Stimulated activated CD4-positive, alpha-beta T cell treated with anti-CD3 and anti-CD28 coated beads, Interleukin-1b, Interleukin-23, amount 100 ng/mL, for 24 hours (primary cell): Measurements from ENCODE around the gene POU4F3.
"Not testable (repeated sequence)": the region's sequence is repeated elsewhere in the genome, so short reads cannot be mapped to it uniquely, and the experiment has no call there.

Experiments used
- DNase-seq, 4 experiments: peaks; one replicate each; pipeline ENCODE4 v3.0.0-alpha.2; 2020; ENCODE audit warnings: low read depth in 4 of 4, low spot score in 1 of 4

POU4F3 gene, protein sequence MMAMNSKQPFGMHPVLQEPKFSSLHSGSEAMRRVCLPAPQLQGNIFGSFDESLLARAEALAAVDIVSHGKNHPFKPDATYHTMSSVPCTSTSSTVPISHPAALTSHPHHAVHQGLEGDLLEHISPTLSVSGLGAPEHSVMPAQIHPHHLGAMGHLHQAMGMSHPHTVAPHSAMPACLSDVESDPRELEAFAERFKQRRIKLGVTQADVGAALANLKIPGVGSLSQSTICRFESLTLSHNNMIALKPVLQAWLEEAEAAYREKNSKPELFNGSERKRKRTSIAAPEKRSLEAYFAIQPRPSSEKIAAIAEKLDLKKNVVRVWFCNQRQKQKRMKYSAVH

DNA sequence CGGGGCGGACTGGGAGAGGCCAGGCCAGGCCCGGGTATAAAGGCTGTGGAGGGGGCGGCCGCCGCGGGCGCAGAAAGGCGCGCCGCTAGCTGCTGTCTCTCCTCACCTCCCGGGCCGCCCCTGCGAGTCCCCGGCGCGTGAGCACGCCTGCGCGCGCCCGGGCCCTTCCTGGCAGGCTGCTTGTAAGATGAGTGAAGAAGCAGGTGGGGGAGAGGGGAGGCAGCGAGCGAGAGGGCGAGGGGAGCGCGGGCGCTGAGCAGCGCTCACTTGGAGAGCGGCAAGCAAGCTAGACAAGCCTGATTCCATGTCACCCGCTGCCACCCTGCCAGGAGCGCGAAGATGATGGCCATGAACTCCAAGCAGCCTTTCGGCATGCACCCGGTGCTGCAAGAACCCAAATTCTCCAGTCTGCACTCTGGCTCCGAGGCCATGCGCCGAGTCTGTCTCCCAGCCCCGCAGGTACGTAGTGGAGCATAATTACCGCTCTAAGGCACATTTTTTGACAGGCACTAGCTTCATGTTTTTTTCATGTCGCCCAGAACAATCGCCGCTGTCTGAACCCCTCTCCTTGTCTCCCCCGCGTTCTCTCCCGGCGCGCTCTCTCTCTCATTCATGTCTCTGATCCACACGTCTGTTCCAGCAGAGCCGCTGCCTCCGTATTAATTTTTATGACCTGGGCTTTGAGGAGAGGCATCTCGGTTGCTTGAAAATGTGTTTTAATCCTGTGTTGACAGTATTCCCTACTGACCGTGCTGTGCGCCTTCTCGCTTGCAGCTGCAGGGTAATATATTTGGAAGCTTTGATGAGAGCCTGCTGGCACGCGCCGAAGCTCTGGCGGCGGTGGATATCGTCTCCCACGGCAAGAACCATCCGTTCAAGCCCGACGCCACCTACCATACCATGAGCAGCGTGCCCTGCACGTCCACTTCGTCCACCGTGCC lies at the start of gene POU4F3:
POU4F3 (plus strand) TSS at position 66 of the 941 bp plus-strand sequence; CDS start at position 340, 274 bp downstream.
- DNase-seq, result no peak

DNA sequence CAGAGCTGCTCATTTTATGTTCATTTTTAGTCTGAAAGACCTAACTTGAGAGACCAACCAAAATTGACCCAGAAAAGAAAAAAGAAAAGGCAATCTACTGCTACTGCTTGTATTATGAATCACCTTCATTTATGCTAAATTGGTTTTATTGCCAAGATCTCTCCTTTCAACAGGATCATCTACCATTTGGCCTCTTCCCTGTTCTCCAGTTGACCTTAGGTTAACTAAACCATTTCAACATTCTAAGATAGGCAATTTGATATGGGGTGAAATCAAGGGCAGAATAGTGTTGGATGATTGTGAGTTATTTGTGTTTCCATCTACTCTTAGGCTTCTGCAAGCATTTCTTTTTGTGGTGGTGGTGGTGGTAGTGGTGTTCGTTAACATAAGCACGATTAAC lies 48.3 kb upstream of the POU4F3 start:
- DNase-seq, result no peak

DNA sequence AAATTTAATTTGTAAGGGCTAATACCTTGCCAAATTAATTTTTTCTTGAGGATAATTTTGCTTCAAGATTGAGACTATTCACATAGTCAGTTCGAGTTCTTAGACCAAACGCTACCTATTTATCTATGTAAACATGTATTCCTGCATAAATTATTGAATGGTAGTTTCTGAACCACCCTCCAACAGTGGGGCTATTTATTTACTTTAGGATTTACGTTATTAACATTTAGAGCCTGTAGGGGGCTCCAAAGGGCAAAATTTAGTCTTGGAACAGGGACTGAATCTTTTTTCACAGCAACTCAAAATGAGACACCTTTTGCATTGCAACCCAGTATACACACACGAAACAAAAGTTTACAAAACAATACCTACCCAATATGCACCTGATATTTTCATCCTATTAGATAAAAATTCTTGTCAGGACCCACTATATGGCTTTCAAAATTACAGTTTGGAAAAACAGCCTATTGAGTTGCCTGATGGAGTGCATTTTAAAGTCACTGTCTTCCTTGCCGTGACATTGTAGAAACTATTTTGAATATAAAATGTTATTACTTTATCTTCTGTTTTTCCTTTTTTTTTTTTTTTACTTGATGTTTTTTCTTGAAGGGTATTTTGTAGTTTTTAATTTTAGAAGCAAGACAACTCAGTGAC lies 47.1 kb upstream of the POU4F3 start:
- no peak for DNase-seq

DNA sequence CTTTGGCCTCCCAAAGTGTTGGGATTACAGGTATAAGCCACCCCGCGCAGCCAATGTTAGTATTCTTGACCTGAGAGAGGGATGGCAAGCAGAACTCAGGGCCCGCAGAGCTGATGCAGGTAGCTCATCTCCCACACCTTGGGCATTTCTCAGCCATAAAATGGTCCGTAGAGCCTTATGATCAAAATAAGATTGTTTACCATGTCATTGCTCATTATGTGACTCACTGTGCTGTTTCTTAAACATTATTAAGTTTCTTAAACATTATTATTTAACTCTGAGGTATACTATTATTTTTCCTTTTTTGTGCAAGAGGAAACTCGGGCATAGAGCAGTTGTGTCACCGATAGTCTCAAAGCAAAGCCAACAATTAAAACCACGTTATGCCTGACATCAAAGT lies 42.4 kb upstream of the POU4F3 start:
- DNase-seq, result no peak

DNA sequence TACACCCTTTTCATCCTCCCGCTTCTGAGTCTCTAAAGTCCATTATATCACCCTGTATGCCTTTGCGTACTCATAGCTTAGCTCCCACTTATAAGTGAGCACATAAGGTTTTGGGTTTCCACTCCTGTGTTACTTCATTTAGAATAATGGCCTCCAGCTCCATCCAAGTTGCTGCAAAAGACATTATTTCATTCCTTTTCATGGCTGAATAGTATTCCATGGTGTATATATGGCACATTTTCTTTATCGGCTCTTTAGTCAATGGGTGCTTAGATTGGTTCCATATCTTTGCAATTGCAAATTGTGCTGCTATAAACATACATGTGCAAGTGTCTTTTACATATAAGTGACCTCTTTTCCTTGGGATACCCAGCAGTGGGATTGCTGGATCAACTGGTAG lies 39.7 kb upstream of the POU4F3 start:
- DNase-seq, result not testable (repeated sequence)

DNA sequence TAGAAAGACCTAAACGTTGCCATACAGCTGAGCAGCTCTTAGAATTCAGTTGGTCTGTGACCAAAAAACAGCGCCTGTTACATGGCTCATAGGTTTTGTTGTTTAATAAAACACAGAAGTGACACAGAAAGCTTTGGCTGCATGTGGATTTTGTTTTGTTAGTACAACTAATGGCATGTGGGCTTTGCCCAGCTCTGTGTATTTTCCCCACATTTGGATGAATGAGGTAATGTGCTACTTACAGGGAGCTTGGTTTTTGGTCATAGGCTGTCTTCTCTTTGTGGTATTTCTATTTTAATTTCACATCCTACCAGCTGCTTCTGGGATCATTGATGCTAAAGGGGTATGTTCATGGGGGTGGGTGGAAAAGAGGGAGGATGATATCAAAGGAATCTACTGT lies 37.0 kb upstream of the POU4F3 start:
- DNase-seq, result no peak

DNA sequence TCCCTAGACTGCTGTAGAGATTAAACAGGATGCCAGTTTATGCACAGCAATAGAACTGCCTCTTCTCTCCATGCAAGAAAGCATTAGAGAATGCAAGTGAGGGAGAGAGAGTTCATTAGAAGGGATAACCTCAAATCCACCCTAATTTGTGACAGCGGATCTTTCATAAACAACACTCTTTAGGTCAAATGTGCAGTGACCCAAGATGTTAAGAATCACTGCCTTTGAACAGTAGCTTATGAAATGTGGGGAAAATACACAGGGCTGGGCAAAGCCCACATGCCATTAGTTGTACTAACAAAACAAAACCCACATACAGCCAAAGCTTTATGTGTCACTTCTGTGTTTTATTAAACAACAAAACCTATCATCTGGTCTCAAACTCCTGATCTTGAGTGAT lies 36.2 kb upstream of the POU4F3 start:
- DNase-seq, result no peak

DNA sequence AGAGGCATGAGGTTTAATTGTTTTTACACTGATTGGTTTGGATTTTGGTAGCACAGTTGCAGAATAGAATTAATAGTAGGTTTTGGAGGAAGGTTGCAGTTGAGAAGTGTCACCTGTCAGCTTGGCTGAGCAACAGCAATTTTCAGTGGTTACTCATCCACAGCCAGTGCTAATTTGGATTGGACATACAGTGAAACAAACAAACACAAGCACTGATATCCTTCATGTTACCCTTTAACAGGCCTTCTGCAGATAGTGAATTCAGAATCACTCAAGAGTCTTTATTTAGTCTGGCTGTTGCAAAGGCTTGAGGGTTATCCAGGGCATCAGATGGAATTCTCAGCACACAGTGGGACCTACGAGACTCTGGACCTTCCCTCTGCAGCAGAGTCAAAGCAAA lies 31.8 kb upstream of the POU4F3 start:
- no peak for DNase-seq

DNA sequence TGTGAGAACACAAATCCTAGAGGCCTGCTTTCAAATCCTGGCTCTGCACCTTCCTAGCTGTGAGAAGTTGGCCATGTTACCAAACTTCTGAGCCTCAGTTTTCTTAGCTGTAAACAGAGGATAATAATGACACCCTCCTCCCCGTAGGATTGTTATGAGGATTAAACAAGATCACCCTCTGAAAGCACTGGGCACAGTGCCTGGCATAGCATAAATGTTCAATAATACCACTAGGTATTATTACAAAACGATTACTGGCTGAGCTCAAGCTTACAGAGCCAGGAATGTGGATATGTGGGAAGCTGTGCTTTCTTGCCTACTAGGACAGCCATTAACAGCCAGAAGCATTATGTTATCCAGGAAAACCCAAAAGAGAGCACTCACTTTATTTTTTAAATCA lies 30.8 kb upstream of the POU4F3 start:
- no peak for DNase-seq

DNA sequence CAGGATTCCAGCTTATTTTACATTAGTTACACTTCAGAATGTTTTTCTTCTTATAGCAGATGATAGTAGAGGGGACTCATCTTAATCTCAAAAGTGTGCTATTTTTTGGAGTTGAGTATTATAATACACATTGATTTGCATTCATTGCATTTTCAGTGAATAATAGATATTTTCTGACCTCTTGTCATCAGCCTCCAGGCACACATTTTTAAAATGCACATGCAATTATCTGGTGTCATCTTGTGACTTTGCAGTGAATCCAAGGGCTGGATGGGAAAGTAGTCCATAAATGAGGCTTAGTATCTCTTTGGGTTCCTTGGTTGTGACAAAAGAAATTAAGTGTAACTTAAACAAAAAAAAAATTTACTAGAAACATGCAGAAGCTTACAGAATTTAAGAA lies 28.1 kb upstream of the POU4F3 start:
- DNase-seq, result no peak

DNA sequence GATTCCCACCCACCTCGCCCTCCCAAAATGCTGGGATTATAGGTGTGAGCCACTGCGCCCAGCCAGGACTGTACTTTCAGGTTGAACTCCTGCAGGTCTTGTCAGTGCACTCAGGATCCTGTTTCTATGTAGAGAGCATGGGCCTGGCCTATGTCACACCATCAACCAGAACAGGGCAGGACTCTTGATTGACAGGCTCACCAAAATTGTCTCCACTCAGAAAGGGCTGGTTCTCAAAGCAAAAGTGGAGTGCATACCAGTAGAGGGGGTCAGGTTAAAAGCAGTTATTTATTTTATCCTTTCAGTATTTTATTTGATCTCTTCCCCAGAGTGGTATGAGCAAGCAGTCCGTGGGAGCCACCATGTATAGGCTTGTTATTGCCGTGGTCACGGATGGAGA lies 27.4 kb upstream of the POU4F3 start:
- no peak for DNase-seq

DNA sequence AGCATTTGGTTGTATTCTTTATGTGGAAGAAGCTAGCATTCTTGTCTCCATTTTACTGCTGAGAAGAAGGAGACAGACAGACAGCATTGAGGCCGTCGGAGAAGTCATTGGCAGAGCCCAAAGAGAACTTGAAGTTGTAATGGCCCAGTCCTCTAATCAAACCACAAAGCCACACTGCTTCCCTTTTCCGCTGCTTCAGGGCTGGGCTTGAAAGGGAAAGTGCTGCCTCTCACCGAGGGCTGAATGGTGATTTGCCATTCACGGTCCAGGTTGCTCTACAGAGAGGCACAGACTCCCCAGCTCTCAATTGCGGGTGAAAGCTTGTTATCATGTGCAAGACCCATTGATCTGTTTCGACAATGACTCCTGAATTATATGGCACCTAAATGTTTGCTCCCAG lies 25.6 kb upstream of the POU4F3 start:
- no peak for DNase-seq

DNA sequence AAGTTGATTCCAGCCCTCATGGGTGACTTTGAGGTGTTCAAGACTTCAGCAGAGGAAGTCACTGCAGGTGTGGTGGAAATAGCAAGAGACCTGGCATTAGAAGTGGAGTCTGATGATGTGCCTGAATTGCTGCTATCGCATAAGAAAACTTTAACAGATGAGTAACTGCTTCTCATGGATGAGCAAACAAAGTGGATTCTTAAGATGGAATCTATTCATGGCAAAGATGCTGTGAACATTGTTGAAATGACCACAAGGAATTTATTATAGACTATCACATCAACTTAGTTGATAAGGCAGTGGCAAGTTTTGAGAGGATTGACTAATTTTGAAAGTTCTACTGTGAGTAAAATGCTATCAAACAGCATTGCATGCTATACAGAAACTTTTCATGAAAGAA lies 17.1 kb upstream of the POU4F3 start:
- no peak for DNase-seq

DNA sequence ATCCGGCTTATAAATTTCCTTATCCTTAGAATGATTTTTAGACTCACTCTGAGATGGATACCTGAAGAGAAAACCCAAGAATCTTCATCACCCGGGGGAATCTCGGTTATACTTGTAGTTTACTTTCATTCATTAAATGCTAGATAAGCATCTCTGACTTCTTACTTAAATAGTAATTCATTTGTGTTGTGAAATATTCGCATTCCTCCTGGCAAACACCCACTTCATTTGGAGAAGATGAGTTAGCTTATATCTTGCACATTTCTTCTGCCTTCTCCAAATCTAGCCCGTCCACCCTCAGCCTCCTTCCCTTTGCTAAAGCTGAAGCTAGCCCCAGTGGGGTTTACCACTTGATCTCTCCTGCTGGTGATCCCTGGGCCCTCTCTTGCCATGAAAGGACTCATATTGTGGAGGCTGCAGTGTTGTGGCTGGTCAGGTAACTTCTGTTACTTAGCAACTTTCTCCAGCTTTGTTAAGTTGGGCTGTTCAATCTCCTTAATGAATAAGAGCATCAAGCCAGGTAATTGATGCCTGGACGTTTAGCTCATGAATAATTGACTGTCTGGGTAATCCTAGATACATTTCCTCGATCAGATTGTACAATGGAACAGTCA lies 11.3 kb upstream of the POU4F3 start:
- DNase-seq, result no peak

DNA sequence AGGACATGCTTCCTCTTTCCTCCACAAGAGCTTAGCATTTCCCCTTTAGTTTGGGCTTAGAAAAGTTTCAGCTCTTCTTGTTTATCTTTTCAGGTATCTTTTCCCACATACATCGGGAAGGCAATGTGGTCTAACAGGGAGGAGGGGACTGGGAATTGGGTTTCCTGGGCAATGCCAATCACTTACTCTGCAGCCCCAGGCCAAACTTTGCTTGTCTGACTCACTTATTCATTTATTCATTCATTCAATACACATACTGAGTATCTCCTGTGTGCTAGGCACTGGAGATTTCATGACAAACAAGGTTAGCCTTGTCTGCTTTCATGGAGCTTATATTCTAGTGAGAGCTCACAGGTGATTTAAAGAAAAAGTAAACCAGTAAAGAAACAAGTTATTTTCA lies 10.7 kb upstream of the POU4F3 start:
- DNase-seq, result no peak

DNA sequence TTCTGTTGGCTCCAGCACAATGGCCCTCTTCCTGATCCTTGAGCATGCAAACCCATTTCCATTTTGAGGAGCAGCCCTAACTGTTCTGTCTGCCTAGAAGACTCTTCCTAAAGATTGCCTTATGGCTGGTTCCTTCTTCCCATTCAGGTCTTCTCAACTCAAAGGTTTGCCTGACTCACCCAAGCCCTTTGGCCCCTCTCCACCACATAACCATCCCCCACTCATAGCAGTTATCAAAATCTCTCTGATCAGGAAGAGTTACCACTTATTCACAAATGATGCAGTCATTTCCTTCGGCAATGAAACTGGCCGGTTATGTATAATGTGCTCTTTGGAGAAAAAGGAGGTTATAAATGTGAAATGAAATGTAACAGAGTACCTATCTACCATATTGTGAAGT lies 8.9 kb upstream of the POU4F3 start:
- no peak for DNase-seq

DNA sequence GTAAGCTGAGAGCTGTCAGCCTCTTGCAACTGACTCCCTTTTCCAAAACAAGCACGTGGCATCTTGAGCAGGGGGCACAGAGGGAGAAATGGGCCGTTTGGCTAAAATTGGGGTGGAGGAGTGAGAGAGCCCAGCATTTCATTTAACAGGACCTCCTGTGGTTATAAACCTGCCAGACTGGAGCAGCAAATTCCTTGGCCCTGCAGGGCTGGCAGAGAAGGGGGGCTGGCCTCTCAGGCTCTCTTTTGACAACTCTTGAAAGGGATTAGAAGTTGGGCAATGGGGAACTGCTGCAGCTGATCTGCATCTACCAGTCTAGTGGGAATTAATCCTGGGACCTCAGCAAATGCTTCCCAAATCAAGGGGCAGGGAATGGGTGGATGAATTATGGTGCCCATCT lies 7.2 kb upstream of the POU4F3 start:
- DNase-seq, result no peak

DNA sequence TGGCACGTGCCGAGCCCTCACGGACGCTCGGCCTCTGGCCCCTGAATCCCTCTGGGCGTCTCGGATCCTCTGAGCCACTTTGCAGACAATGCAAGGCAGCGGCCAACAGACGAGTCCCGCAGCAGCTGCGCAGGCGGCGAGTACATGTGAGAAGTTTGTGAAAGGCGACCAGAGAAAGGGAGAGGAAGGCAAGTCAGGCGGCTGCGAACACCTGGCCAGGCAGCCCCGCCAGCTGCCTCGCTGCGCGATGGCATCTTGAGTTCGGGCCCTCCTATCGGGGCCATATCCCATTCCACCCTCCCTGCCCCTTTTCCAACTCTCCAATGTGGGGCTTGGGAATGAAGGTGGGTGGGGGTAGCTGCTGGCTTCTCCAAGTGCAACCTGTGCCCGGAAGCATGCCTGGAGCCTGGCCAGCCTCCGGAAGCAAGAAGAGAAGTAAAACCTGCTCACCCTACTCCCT lies 4.5 kb upstream of the POU4F3 start:
- no peak for DNase-seq

DNA sequence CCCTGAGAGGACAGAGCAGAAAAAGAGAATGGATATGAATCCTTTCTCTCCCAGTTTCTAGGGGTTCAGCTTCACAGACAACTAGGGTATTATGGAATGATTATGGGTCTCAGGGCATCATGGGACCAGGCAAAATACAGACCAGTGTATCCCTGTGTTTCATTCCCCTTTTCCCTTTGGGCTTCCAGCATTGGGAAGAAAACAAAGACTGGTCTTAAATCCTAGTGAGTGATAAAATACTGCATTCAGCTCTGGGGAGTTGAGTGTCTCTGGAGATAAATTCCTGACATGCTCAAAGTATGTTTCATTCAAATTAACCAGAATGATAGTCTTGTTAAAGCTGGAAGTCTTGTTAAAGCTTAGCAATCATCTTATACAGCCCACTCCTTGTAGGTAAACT lies 2.4 kb upstream of the POU4F3 start:
- no peak for DNase-seq

DNA sequence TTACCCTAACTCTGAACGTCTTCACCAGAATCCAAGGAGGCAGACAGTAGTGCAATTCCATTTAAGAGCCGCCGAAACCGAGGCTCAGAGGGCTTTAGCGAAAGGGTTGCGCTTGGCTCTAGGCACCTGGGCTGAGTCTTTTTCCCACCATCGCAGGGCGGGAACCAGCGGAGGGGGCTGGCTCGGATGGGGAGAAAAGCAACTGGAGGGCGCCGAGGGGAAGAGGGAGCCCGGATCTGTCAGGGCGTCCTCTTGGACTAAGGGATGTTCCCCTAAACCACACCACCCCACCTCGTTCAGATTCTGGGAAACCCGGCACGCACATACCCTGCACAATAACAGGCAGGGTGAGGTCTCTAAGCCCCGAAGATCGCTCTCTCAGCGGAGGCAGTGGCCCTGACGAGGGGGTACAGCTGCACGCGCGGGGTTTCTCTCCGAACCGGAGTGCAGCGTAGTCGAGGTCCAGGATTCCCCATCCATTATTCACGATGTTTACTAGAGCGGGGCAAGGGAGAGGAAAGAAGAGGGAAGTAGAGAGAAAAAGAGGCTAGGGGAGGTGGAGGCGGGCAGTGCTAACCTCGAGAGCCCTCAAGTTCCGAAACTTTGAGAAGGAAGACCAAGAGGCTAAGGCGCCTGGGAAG lies 1.3 kb upstream of the POU4F3 start:
- no peak for DNase-seq

DNA sequence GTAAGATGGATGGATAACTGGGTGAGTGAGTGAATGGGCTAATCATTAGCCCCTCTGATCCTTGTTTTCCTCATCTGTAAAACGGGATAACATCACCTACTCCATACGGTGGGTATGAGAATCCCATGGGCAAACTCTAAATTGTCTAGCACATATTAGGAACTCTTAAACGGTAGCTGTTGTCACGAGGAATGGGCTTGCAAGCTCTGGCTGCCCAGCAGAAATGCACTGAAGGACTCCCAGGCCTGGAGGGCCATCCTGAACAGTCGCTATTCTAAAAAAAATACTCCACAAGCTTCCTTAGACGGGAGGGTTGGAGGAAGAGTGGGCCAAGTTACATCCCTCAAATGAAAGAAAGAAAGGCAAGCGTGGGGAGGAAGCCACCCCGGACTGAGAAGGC lies 711 bp upstream of the POU4F3 start:
- DNase-seq, result no peak
